MM.1S (cell line): ENCODE results near the gene NOC4L.

Experiments
- DNase-seq: peaks from one replicate; pipeline ENCODE4 v3.0.0-alpha.2; 2015
- H2AFZ ChIP-seq: fragments of 300-600 bp; sonication (generic); 2 replicates; pipeline ENCODE4 v1.6.0; 2016; ENCODE audit warnings: antibody characterized with exemption, low read length
- H3F3A ChIP-seq: fragments of 300-600 bp; sonication (generic); 2 replicates; pipeline ENCODE4 v1.6.1; 2016; ENCODE audit warnings: mild to moderate bottlenecking, antibody characterized with exemption, low read length, moderate library complexity, mixed read lengths; ENCODE audit not compliant: insufficient read depth
- H3K27ac ChIP-seq: fragments of 300-600 bp; sonication (generic); 2 replicates; pipeline ENCODE4 v1.5.1; 2016; ENCODE audit warnings: mild to moderate bottlenecking, low read length
- H3K27me3 ChIP-seq: fragments of 300-600 bp; sonication (generic); replicated peaks from 2 replicates; pipeline ENCODE4 v1.6.0; 2016; ENCODE audit warnings: low read length; ENCODE audit not compliant: insufficient read depth
- H3K36me3 ChIP-seq: fragments of 300-600 bp; sonication (generic); replicated peaks from 2 replicates; pipeline ENCODE4 v1.6.1; 2016; ENCODE audit warnings: mild to moderate bottlenecking, low read length, mixed read lengths; ENCODE audit not compliant: insufficient read depth
- H3K4me1 ChIP-seq: fragments of 300-600 bp; sonication (generic); 2 replicates; pipeline ENCODE4 v1.6.1; 2016; ENCODE audit warnings: low read length, mixed read lengths
- H3K4me2 ChIP-seq: fragments of 300-600 bp; sonication (generic); 2 replicates; pipeline ENCODE4 v1.6.0; 2016; ENCODE audit warnings: low read depth, low read length
- H3K4me3 ChIP-seq: fragments of 300-600 bp; sonication (generic); 2 replicates; pipeline ENCODE4 v1.5.1; 2016; ENCODE audit warnings: low read length, mixed read lengths
- H3K79me2 ChIP-seq: fragments of 300-600 bp; sonication (generic); 2 replicates; pipeline ENCODE4 v1.6.1; 2016; ENCODE audit warnings: mixed run types, low read length, mixed read lengths
- H3K9ac ChIP-seq: fragments of 300-600 bp; sonication (generic); 2 replicates; pipeline ENCODE4 v1.6.1; 2016; ENCODE audit warnings: low read length, mixed read lengths
- H3K9me2 ChIP-seq: fragments of 300-600 bp; sonication (generic); replicated peaks from 2 replicates; pipeline ENCODE4 v1.6.1; 2016; ENCODE audit warnings: mild to moderate bottlenecking, low read length, mixed read lengths; ENCODE audit not compliant: insufficient read depth
- H3K9me3 ChIP-seq: fragments of 300-600 bp; sonication (generic); replicated peaks from 2 replicates; pipeline ENCODE4 v1.6.1; 2016; ENCODE audit warnings: mild to moderate bottlenecking, low read length, mixed read lengths; ENCODE audit not compliant: insufficient read depth
- H4K20me1 ChIP-seq: fragments of 300-600 bp; sonication (generic); 2 replicates; pipeline ENCODE4 v1.6.1; 2016; ENCODE audit warnings: mild to moderate bottlenecking, low read length, moderate library complexity, mixed read lengths; ENCODE audit not compliant: insufficient read depth
- EZH2 ChIP-seq: fragments of 300-600 bp; sonication (generic); optimal IDR thresholded peaks from 2 replicates; pipeline ENCODE3; 2017; ENCODE audit warnings: low read depth, mild to moderate bottlenecking, antibody characterized with exemption, low read length, mixed read lengths
- EZH2phosphoT487 ChIP-seq: fragments of 300-600 bp; sonication (generic); IDR thresholded peaks from 2 replicates; pipeline ENCODE4 v1.6.1; 2018; ENCODE audit warnings: antibody characterized with exemption, low read length
- TF ChIP-seq, protein P1 (sequence below): fragments of 300-600 bp; sonication (generic); IDR thresholded peaks from 2 replicates; pipeline ENCODE4 v1.5.1; 2016; ENCODE audit warnings: antibody characterized with exemption, low read length, mixed read lengths

The NOC4L gene

DNA sequence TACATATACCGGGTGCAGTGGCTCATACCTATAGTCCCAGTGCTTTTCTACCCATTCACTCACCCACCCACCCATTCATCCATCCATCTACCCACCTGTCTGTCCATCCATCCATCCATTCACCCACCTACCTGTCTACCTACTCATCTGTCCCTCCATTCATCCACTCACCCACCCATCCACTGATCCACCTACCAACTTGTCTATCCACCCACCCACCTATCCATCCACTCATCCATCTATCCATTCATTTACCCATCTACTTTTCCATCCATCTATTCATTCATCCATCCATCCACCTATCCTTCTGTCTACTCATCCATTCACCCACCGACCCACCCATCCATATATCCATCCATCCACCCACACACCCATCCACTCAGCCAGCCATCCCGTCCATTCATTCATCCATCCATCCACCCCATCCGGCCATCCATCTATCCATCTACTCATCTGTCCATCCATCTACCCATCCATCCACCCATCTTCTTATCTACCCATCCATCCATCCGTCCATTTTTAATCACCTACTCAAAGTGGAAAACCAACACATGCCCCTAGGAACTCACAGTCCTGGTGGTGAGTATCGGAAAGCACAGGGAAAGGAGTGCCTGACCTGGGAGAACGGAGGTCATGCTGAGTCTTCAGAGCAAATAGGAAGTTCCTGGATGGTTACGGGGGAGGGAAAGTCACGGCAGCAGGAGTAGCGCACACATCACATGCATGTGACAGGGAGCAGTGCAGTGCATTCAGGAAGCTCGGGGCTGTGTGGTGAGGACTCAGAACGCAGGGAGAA is 20.1 kb upstream of the NOC4L start:
- TF ChIP-seq EZH2phosphoT487 (no peak), EZH2 (no peak)
- TF ChIP-seq, protein P1, sequence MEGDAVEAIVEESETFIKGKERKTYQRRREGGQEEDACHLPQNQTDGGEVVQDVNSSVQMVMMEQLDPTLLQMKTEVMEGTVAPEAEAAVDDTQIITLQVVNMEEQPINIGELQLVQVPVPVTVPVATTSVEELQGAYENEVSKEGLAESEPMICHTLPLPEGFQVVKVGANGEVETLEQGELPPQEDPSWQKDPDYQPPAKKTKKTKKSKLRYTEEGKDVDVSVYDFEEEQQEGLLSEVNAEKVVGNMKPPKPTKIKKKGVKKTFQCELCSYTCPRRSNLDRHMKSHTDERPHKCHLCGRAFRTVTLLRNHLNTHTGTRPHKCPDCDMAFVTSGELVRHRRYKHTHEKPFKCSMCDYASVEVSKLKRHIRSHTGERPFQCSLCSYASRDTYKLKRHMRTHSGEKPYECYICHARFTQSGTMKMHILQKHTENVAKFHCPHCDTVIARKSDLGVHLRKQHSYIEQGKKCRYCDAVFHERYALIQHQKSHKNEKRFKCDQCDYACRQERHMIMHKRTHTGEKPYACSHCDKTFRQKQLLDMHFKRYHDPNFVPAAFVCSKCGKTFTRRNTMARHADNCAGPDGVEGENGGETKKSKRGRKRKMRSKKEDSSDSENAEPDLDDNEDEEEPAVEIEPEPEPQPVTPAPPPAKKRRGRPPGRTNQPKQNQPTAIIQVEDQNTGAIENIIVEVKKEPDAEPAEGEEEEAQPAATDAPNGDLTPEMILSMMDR, result no peak
- Histone ChIP-seq H3K27ac (no peak overlapping the region), H3K4me1 (no peaks in the 10 kb centered on the region), H3F3A (no peaks in the 10 kb centered on the region), H3K9me2 (no peaks in the 10 kb centered on the region), H4K20me1 (no peaks in the 10 kb centered on the region), H3K27me3 (no peaks in the 10 kb centered on the region), H3K36me3 (no peaks in the 10 kb centered on the region), H3K4me3 (no peak overlapping the region), H3K9me3 (no peaks in the 10 kb centered on the region), H3K79me2 (no peaks in the 10 kb centered on the region), H2AFZ (no peak overlapping the region), H3K4me2 (no peak overlapping the region), H3K9ac (no peak overlapping the region)
- DNase-seq, result no peak

DNA sequence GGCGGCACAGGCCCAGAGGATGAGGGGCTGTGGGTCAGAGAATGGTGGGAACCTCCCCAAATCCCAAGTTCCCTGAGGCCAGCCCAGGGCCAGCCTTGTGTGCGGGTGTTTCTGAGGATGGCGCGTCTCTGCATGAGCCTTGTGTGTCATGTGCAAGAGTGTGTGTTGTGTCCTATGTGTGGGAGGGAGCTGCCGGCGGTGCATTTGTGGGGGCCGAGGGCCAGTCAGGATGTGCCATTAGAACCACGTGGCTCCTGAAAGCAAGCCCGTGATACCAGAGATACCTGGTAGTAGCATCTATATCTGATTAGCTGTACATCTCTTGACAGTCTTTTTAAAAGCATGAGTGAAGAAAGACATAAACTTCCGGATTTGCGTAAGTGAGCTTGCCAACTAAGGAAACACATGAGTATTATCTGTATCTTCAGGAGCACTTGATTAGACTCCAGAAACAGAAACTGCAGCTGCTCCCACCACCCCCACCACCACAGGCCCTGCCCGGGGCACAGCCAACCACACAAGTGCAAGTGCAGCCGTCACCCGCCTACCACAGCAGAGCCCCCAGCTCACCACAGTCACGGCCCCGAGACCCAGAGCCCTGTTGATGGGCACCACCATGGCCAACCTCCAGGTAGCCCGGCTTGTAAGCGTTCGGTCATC is 19.4 kb upstream of the NOC4L start:
- H3K4me3 ChIP-seq, result no peak overlapping the region
- H2AFZ ChIP-seq, result no peak overlapping the region
- H3K9me2 ChIP-seq, result no peaks in the 10 kb centered on the region
- no peak for TF ChIP-seq EZH2
- TF ChIP-seq, protein P1, result no peak
- no peak for TF ChIP-seq EZH2phosphoT487
- H3K9me3 ChIP-seq, result no peaks in the 10 kb centered on the region
- no peak overlapping the region for H3K9ac ChIP-seq
- no peaks in the 10 kb centered on the region for H3K27me3 ChIP-seq
- H3K4me1 ChIP-seq, result no peaks in the 10 kb centered on the region
- H3K79me2 ChIP-seq, result no peaks in the 10 kb centered on the region
- no peak overlapping the region for H3K27ac ChIP-seq
- H4K20me1 ChIP-seq, result no peaks in the 10 kb centered on the region
- H3K4me2 ChIP-seq, result no peak overlapping the region
- H3F3A ChIP-seq, result no peaks in the 10 kb centered on the region
- no peak for DNase-seq
- no peaks in the 10 kb centered on the region for H3K36me3 ChIP-seq

GRCh38 chr12:132125736-132126135 is 18.5 kb upstream of the NOC4L start:
- H3K36me3 ChIP-seq, result no peaks in the 10 kb centered on the region

More at GRCh38 chr12:132125736-132126135, 18.5 kb upstream of the NOC4L start:
- Histone ChIP-seq H3K79me2 (no peaks in the 10 kb centered on the region), H3K27me3 (no peaks in the 10 kb centered on the region), H3F3A (no peaks in the 10 kb centered on the region), H3K9me3 (no peaks in the 10 kb centered on the region), H3K4me2 (no peak overlapping the region), H3K4me1 (no peaks in the 10 kb centered on the region), H3K4me3 (no peak overlapping the region), H4K20me1 (no peaks in the 10 kb centered on the region), H3K27ac (no peak overlapping the region), H3K9me2 (no peaks in the 10 kb centered on the region), H3K9ac (no peak overlapping the region), H2AFZ (no peak overlapping the region)
- no peak for TF ChIP-seq EZH2phosphoT487
- TF ChIP-seq, protein P1, result no peak
- no peak for TF ChIP-seq EZH2
- no peak for DNase-seq
